ENCODE data around the gene ZNF747. TPM values are rescaled to one million over a fixed set of nuclear protein-coding genes. Genes with fewer than 3 reads are reported as not detected.

The ZNF747 gene
- total RNA-seq, 1 experiment from 2014 or later: 14.5 TPM

DNA sequence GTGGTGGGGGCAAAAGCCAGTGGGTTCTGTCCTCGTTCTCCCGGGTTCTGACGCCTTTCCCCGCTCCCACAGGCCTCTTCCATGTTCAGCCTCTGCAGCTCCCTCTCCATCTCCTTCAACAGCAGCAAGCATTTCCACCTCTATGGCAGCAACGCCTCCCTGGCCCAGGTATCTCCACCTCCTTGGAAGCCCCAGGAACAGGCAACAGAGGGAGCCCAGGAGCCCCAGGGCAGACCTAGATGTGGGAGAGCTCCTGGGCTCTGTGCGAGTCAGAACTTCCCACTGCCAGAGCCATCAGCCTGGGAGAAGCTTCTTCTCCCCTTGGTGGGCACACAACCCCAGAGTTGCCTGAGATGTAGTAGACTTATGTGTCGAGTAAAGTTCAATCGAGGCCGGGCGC, 16.1 kb downstream of the ZNF747 start:
- Histone ChIP-seq H3K4me2 (no peak overlapping the region), H3K4me1 (replicated peaks; ENCODE audit: insufficient read depth) (no peaks in the 10 kb centered on the region), H3K9me3 (ENCODE audit: insufficient read depth, low read depth) (no peaks in the 10 kb centered on the region), H3K27ac (no peak overlapping the region), H4K20me1 (ENCODE audit: insufficient read depth) (no peaks in the 10 kb centered on the region), H3K27me3 (ENCODE audit: insufficient read depth, low read depth) (0 out of 2 replicates have a peak, but pooled peaks cover 5% of the 10 kb centered on the region), H3K4me3 (no peak overlapping the region), H3K9me2 (ENCODE audit: insufficient read depth) (no peaks in the 10 kb centered on the region), H2AFZ (no peak overlapping the region), H3K36me3 (ENCODE audit: low read depth) (no peaks in the 10 kb centered on the region), H3F3A (ENCODE audit: insufficient read depth, low read depth) (no peaks in the 10 kb centered on the region), H3K79me2 (ENCODE audit: low read depth) (no peaks in the 10 kb centered on the region)
- no TSS peak for BruUV-seq (replicated peaks)
- intact Hi-C loops (cut with micrococcal nuclease; ENCODE audit: unreplicated experiment): no loop called here
- ChIA-PET CTCF (no interaction called here), POLR2A (ENCODE audit: unreplicated experiment) (interaction anchor here (0.6 kb wide), 1 partner anchor 89 kb away, joined by 3 read pairs; the partner anchor contains the start of gene DCTPP1)
- no peak for DNase-seq
- no peak for TF ChIP-seq EZH2 (IDR thresholded peaks at IDR 0.05; ENCODE audit: low read depth)
- TF ChIP-seq, protein P1, sequence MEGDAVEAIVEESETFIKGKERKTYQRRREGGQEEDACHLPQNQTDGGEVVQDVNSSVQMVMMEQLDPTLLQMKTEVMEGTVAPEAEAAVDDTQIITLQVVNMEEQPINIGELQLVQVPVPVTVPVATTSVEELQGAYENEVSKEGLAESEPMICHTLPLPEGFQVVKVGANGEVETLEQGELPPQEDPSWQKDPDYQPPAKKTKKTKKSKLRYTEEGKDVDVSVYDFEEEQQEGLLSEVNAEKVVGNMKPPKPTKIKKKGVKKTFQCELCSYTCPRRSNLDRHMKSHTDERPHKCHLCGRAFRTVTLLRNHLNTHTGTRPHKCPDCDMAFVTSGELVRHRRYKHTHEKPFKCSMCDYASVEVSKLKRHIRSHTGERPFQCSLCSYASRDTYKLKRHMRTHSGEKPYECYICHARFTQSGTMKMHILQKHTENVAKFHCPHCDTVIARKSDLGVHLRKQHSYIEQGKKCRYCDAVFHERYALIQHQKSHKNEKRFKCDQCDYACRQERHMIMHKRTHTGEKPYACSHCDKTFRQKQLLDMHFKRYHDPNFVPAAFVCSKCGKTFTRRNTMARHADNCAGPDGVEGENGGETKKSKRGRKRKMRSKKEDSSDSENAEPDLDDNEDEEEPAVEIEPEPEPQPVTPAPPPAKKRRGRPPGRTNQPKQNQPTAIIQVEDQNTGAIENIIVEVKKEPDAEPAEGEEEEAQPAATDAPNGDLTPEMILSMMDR (conservative IDR thresholded peaks at IDR 0.05): no peak

DNA sequence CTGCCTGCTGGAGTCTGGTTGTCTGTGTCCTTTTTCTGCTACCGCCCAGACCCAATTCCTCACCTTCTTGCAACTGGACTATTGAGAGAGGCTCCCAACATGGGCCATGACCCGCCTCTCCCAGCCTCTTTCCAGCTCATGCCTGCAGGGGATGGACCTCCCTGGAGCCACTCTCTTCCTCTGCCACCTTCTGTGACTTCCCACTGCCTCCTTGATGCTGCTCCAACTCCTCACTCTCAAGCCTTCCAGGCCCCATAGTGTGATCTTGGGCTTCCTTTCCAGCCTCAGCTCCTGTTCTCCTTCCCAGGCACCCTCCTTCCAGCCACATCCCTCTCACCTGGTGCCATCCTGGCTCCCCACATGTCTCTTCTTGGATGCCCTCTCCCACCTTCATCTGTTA, 19.4 kb downstream of the ZNF747 start:
- intact Hi-C loops (cut with micrococcal nuclease; ENCODE audit: unreplicated experiment): no loop called here
- DNase-seq: no peak
- Histone ChIP-seq H3K79me2 (ENCODE audit: low read depth) (no peaks in the 10 kb centered on the region), H3K36me3 (ENCODE audit: low read depth) (no peaks in the 10 kb centered on the region), H3K9me2 (ENCODE audit: insufficient read depth) (no peaks in the 10 kb centered on the region), H3K27me3 (ENCODE audit: insufficient read depth, low read depth) (0 out of 2 replicates have a peak, but pooled peaks cover 5% of the 10 kb centered on the region), H3K4me3 (no peak overlapping the region), H2AFZ (no peak overlapping the region), H3K9me3 (ENCODE audit: insufficient read depth, low read depth) (no peaks in the 10 kb centered on the region), H3K4me1 (replicated peaks; ENCODE audit: insufficient read depth) (no peaks in the 10 kb centered on the region), H3F3A (ENCODE audit: insufficient read depth, low read depth) (no peaks in the 10 kb centered on the region), H4K20me1 (ENCODE audit: insufficient read depth) (no peaks in the 10 kb centered on the region), H3K4me2 (no peak overlapping the region), H3K27ac (no peak overlapping the region)
- TF ChIP-seq, protein P1 (conservative IDR thresholded peaks at IDR 0.05): no peak
- TF ChIP-seq EZH2 (IDR thresholded peaks at IDR 0.05; ENCODE audit: low read depth): no peak
- POLR2A ChIA-PET (ENCODE audit: unreplicated experiment): no interaction called here
- no TSS peak for BruUV-seq (replicated peaks)
- CTCF ChIA-PET: interaction anchor here (0.6 kb wide), 1 partner anchor 17 kb away, joined by 4 read pairs; no protein-coding TSS in a partner anchor

DNA sequence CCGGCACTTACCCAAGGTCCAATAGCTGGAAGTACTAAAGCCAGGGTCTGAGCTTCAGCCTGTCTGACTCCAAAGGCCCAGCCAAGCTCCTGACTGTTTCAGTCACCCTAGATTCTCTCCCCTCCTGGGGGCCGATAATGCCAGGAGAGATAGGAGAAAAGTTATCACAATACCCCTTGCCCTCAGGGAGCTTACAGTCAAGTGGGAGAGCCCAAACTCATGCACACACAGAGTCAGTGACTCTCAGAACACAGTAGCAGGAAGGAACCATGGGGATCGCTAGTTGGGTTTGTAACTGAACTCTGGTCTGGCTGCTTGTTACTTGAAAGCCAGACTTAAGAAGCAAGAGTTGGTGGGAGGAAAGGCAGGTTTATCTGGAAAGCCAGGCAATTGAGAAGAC, 23.1 kb downstream of the ZNF747 start:
- H3K27ac ChIP-seq: no peak overlapping the region
- H3K4me1 ChIP-seq (replicated peaks; ENCODE audit: insufficient read depth): no peaks in the 10 kb centered on the region
- no peaks in the 10 kb centered on the region for H3K27me3 ChIP-seq (ENCODE audit: insufficient read depth, low read depth)
- no peaks in the 10 kb centered on the region for H3K9me2 ChIP-seq (ENCODE audit: insufficient read depth)
- ChIA-PET CTCF (no interaction called here), POLR2A (ENCODE audit: unreplicated experiment) (no interaction called here)
- H2AFZ ChIP-seq: no peak overlapping the region
- no peak for TF ChIP-seq EZH2 (IDR thresholded peaks at IDR 0.05; ENCODE audit: low read depth)
- TF ChIP-seq, protein P1 (conservative IDR thresholded peaks at IDR 0.05): no peak
- H3K4me2 ChIP-seq: no peak overlapping the region
- H3K4me3 ChIP-seq: no peak overlapping the region
- intact Hi-C loops (cut with micrococcal nuclease; ENCODE audit: unreplicated experiment): no loop called here
- H4K20me1 ChIP-seq (ENCODE audit: insufficient read depth): no peaks in the 10 kb centered on the region
- H3F3A ChIP-seq (ENCODE audit: insufficient read depth, low read depth): no peaks in the 10 kb centered on the region
- H3K79me2 ChIP-seq (ENCODE audit: low read depth): no peaks in the 10 kb centered on the region
- H3K9me3 ChIP-seq (ENCODE audit: insufficient read depth, low read depth): no peaks in the 10 kb centered on the region
- no TSS peak for BruUV-seq (replicated peaks)
- H3K36me3 ChIP-seq (ENCODE audit: low read depth): no peaks in the 10 kb centered on the region
- DNase-seq: no peak

All from PC-9 (cell line).